WI38 (cell line): ENCODE measurements around the gene VASH2.

Source experiments
- H3K4me3 ChIP-seq: 2 replicates; pipeline ENCODE4 v1.5.1; 2011; ENCODE audit warnings: low read depth, mild to moderate bottlenecking, control low read depth, low read length
- TF ChIP-seq, protein P1 (sequence below): IDR thresholded peaks from 2 replicates; pipeline ENCODE4 v1.5.1; 2012; ENCODE audit warnings: low read depth, mild to moderate bottlenecking, control low read depth, low read length

The VASH2 gene

DNA sequence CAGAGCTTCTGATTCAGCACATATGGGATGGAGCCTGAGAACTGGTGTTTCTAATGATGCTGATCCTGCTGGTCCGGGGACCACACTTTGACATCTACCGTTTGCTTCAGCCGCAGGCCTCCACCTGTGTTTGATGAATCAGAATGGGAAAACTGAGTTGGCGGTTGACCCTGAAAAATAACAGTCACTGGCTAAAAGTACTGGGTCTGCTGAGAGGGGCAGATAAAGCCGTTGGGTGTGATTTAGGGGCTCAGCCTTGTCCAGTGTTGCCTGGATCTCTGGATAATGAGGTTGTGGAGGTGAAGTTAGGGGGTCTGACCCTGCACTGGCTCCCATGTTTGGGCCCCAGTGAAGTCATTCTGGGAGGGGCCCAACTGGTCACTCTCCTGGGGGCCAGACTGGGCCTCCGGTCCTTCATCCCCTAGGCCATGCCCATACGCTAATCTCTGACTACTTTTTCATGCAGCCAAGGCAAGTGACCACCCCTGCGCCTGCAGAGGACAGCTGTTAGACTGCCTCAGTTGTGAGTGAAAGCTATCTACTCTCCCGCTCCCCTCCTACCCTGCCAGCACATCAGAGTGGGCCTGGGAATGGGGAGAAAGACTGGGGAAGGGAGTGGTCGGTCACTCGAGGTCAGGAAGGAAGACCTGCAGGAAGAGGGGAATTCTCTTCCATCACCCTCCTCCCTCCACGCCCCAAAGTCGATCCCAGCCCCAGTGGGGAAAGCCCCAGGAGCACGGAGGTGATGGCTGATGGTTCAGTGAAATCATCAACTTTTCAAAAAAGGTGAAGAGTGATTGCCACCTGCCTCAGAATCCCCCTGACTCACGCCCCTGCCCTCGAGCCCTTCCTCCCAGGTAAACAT is 27.7 kb downstream of the VASH2 start:
- H3K4me3 ChIP-seq, result no peak overlapping the region
- TF ChIP-seq, protein P1, sequence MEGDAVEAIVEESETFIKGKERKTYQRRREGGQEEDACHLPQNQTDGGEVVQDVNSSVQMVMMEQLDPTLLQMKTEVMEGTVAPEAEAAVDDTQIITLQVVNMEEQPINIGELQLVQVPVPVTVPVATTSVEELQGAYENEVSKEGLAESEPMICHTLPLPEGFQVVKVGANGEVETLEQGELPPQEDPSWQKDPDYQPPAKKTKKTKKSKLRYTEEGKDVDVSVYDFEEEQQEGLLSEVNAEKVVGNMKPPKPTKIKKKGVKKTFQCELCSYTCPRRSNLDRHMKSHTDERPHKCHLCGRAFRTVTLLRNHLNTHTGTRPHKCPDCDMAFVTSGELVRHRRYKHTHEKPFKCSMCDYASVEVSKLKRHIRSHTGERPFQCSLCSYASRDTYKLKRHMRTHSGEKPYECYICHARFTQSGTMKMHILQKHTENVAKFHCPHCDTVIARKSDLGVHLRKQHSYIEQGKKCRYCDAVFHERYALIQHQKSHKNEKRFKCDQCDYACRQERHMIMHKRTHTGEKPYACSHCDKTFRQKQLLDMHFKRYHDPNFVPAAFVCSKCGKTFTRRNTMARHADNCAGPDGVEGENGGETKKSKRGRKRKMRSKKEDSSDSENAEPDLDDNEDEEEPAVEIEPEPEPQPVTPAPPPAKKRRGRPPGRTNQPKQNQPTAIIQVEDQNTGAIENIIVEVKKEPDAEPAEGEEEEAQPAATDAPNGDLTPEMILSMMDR, result no peak

DNA sequence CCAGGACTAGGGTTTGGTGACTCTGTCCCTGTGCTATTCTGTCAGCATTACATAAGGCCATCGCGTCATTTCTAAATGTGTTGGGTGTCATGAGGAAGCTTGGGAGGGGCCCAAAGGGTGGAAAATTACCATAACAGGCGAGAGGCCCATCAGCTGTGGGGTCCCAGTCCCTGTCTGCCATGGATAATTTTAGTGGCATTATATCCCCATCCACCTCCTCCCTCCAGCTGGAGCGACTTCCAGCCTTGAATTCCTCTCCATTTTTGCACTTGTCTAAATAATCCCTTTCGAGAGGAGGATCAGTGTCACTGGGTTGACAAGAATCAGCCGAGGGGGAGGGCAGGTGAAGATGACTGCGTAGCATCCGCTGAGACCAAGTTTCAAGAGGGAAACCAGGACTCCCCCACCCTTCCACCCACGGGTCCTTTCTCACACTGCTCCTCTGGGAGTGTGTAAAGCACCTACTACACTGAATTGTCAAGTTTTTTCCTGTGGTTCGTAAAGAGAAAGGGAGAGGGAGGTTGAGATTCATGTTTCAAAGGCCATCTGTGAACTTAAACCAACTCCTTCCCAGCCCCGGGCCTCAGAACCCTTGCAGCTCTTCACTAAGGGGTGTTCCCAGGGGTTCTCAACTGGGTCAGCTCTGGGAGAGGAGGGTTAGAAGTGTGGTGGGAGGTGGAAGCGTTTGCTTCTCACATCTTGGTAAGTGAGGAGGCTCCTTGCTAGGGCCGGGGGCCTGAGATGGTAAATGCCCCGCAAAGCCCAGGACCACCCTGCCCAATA is 29.2 kb downstream of the VASH2 start:
- H3K4me3 ChIP-seq, result no peak overlapping the region
- TF ChIP-seq, protein P1, result no peak

DNA sequence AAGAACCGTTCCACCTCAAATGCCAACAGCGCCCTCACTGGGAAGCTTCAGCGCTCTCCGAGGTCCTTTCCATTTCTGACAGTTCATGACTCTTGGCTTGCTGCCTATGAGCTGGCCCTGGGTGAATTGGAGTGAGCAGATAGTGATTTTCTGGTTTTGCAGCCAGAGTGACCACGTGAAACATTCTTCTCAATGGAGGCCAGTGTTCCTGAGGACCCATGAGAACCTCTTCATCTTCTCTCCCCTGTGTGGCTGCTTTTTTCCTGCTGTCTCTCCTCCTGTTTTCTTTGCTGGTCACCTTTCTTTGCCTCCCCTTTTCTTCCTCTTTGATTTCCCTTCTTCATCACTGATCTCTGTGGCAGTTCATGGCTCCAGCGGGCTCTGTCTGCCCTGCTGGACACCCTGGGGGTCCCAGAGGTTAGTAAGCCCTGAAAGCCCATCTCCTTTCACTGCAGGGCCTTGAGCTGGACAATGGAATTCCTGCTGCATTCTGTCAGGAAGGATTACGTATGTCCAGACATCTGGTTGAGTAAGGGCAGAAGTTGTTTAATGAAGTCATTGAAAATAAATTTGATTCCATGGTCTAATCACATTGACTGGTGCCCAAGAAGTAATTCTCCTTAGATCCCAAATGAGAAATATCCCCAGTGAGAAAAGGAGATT is 29.9 kb downstream of the VASH2 start:
- TF ChIP-seq, protein P1, result no peak
- H3K4me3 ChIP-seq, result no peak overlapping the region

DNA sequence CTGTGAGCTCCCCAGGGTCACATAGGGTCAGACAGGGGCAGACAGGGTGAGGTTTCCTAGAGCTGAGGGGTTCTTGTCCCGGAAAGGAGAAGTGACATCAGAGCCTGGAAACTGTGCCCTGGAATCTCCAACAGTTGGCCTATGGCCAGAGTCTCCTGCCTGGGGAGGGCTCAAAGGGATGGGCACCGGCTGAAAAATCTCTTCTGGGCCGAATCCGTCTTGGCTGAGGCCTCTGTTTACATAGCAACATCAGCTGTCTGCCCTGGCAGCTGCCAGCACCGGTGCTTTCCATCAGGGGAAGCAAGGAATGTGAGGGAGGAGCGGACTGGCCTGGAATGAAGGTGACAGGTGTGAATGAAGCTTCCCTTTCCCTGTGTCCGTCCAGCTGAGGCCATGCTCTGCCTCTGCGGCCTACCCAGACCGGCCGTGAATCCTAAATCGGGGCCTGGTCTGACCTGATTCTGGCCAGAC is 30.7 kb downstream of the VASH2 start:
- H3K4me3 ChIP-seq, result no peak overlapping the region
- TF ChIP-seq, protein P1, result no peak

DNA sequence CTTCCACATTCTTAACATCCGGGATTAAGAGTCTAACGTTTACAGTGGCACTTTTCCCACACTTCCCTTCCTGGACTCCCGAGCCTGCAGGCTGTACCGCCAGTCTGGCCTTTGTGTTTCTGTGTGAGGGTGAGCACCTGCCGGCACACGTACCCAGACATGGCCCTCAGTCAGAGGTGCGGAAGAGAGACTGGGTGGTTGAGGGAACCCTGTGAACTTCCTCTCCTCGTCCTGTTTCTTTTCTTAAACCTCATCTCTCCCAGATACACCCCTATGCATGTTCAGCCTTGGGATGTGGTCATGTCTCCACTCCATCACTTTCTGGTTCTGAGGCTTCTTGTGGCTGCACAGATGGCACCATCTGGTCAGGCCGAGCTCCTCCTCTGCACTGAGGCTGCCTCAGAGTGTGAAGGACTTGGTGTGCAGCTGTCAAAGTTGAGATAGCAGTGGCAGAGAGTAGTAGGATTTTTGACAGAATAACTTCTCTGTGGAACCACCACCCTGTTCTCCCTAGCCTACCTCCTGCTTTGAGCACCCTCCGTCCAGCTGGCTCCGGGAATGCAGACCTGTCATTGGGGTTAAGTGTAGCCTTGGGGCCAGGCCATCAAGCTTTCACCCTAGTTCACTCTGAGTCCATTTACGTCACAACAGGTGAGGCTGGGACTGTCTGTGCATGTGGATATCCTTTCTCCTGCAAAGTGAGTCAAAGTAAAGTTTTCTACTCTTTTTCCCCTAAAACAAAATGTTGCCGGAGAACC is 31.4 kb downstream of the VASH2 start:
- TF ChIP-seq, protein P1, result no peak
- no peak overlapping the region for H3K4me3 ChIP-seq

DNA sequence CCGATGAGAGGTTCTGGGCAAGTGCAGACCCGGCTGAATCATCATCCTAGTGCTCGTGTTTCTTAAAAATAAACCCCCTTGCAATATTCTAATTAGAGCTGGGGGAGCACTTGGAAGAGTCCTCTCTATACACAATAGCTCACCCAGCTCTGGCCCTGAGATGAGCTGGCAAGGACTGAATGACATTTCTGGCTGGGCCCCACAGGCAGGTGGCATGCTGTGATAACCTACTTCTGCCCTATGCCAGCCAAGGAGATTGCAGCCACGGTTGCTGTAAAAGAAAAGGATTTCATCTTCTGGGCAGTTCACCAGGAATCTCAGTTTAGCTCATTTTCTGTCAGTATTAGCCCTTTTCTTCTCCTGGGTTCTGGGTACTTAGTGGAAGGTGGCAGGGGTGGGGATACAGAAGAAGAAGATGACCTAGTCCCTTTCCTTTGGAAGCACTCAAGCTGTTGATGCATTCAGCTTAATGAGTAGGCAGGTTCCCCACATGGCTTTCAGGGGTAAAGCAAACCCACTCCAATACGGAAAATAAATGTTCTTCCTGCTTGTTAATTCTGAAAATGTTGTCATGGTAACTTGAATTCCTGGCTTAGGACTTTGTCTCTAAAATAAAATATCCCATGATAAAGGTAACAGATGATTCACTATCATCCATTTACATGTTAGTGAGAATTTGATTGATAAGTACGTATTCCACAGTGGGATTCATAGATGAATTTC is 32.2 kb downstream of the VASH2 start:
- TF ChIP-seq, protein P1, result no peak
- no peak overlapping the region for H3K4me3 ChIP-seq
